ENCODE results near the gene PAN3. TPM values are rescaled to one million over a fixed set of nuclear protein-coding genes. Genes with fewer than 3 reads are reported as not detected.

PAN3 gene
- total RNA-seq, 1 experiment from 2014 or later = 18.5 TPM

GRCh38 chr13:28246891-28247290, 108.5 kb downstream of the PAN3 start:
- TF ChIP-seq POLR2AphosphoS5 (IDR thresholded peaks at IDR 0.05; ENCODE audit: low read depth, low read length) (no peak), SIN3A (IDR thresholded peaks at IDR 0.05; ENCODE audit: borderline replicate concordance, insufficient read depth, low read depth, low read length) (no peak), TCF7L2 (IDR thresholded peaks at IDR 0.05; ENCODE audit: low read depth, low read length) (no peak)
- TF ChIP-seq, protein P1, sequence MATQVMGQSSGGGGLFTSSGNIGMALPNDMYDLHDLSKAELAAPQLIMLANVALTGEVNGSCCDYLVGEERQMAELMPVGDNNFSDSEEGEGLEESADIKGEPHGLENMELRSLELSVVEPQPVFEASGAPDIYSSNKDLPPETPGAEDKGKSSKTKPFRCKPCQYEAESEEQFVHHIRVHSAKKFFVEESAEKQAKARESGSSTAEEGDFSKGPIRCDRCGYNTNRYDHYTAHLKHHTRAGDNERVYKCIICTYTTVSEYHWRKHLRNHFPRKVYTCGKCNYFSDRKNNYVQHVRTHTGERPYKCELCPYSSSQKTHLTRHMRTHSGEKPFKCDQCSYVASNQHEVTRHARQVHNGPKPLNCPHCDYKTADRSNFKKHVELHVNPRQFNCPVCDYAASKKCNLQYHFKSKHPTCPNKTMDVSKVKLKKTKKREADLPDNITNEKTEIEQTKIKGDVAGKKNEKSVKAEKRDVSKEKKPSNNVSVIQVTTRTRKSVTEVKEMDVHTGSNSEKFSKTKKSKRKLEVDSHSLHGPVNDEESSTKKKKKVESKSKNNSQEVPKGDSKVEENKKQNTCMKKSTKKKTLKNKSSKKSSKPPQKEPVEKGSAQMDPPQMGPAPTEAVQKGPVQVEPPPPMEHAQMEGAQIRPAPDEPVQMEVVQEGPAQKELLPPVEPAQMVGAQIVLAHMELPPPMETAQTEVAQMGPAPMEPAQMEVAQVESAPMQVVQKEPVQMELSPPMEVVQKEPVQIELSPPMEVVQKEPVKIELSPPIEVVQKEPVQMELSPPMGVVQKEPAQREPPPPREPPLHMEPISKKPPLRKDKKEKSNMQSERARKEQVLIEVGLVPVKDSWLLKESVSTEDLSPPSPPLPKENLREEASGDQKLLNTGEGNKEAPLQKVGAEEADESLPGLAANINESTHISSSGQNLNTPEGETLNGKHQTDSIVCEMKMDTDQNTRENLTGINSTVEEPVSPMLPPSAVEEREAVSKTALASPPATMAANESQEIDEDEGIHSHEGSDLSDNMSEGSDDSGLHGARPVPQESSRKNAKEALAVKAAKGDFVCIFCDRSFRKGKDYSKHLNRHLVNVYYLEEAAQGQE (IDR thresholded peaks at IDR 0.05; ENCODE audit: insufficient read depth in 1 of 2, low read depth in 2 of 2, low read length in 1 of 2) = no peak
- TF ChIP-seq, protein P2, sequence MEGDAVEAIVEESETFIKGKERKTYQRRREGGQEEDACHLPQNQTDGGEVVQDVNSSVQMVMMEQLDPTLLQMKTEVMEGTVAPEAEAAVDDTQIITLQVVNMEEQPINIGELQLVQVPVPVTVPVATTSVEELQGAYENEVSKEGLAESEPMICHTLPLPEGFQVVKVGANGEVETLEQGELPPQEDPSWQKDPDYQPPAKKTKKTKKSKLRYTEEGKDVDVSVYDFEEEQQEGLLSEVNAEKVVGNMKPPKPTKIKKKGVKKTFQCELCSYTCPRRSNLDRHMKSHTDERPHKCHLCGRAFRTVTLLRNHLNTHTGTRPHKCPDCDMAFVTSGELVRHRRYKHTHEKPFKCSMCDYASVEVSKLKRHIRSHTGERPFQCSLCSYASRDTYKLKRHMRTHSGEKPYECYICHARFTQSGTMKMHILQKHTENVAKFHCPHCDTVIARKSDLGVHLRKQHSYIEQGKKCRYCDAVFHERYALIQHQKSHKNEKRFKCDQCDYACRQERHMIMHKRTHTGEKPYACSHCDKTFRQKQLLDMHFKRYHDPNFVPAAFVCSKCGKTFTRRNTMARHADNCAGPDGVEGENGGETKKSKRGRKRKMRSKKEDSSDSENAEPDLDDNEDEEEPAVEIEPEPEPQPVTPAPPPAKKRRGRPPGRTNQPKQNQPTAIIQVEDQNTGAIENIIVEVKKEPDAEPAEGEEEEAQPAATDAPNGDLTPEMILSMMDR (IDR thresholded peaks at IDR 0.05) = no peak
- no peak overlapping the region for H3K27ac ChIP-seq (ENCODE audit: low read length)
- no peaks in the 10 kb centered on the region; the same call in 1 of the 2 replicates for H3K36me3 ChIP-seq (ENCODE audit: control insufficient read depth, insufficient read depth, low read length)
- H3K9me3 ChIP-seq (ENCODE audit: control insufficient read depth, insufficient read depth, low read depth, low read length) = no peaks in the 10 kb centered on the region
- intact Hi-C loops (cut with micrococcal nuclease; ENCODE audit: unreplicated experiment) (no loop called here), in situ Hi-C loops (cut with HindIII; ENCODE audit: low pct_unique_long_range_greater_than_20kb, low sequenced_read_pairs) (no loop called here)
- H3K4me1 ChIP-seq (ENCODE audit: control insufficient read depth, insufficient read depth, low read length) = no peaks in the 10 kb centered on the region
- no peak overlapping the region for H3K4me3 ChIP-seq (ENCODE audit: low read depth in 2 of 2, low read length in 2 of 2)
- no peaks in the 10 kb centered on the region for H3K27me3 ChIP-seq (ENCODE audit: control insufficient read depth, insufficient read depth, low read length)
- no TSS peak for BruUV-seq (replicated peaks)
- CTCF ChIA-PET = no interaction called here
- POLR2A ChIA-PET = no interaction called here
- DNase-seq (ENCODE audit: low read depth, low spot score) (no peak), ATAC-seq (no peak)

DNA sequence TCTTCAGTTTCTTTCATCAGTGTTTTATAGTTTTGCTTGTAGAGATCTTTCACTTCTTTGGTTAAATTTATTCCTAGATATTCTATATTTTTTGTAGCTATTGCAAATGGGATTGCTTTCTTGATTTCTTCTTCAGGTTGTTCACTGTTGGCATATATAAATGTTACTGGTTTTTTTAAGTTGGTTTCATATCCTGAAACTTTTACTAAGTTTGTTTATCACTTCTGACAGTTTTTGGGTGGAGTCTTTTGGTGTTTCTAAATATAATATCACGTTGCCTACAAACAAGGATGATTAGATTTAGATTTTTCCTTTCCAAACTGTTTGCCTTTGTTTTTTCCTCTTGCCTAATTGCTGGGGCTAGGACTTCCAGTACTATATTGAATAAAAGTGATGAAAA, 109.7 kb downstream of the PAN3 start:
- Histone ChIP-seq H3K9me3 (ENCODE audit: control insufficient read depth, insufficient read depth, low read depth, low read length) (no peaks in the 10 kb centered on the region), H3K4me1 (ENCODE audit: control insufficient read depth, insufficient read depth, low read length) (no peaks in the 10 kb centered on the region), H3K4me3 (ENCODE audit: low read depth in 2 of 2, low read length in 2 of 2) (no peak overlapping the region), H3K27ac (ENCODE audit: low read length) (no peak overlapping the region), H3K36me3 (ENCODE audit: control insufficient read depth, insufficient read depth, low read length) (no peaks in the 10 kb centered on the region), H3K27me3 (ENCODE audit: control insufficient read depth, insufficient read depth, low read length) (no peaks in the 10 kb centered on the region)
- in situ Hi-C loops (cut with HindIII; ENCODE audit: low pct_unique_long_range_greater_than_20kb, low sequenced_read_pairs) = no loop called here
- POLR2A ChIA-PET = no interaction called here
- CTCF ChIA-PET = no interaction called here
- no peak for ATAC-seq
- intact Hi-C loops (cut with micrococcal nuclease; ENCODE audit: unreplicated experiment) = no loop called here
- BruUV-seq (replicated peaks) = no TSS peak
- no peak for DNase-seq (ENCODE audit: low read depth, low spot score)
- TF ChIP-seq, protein P1 (IDR thresholded peaks at IDR 0.05; ENCODE audit: insufficient read depth in 1 of 2, low read depth in 2 of 2, low read length in 1 of 2) = no peak
- no peak for TF ChIP-seq TCF7L2 (IDR thresholded peaks at IDR 0.05; ENCODE audit: low read depth, low read length)

Data from Panc1 (cell line).